Ishikawa (cell line): Measurements from ENCODE around the gene RGS2.

Source experiments
- CEBPB ChIP-seq: IDR thresholded peaks from 2 replicates; pipeline ENCODE4 v1.6.1; 2012
- CREB1 ChIP-seq: IDR thresholded peaks from 2 replicates; pipeline ENCODE4 v1.6.1; 2012; ENCODE audit warnings: low read depth
- EGR1 ChIP-seq: IDR thresholded peaks from 2 replicates; pipeline ENCODE4 v1.6.1; 2012
- EP300 ChIP-seq: IDR thresholded peaks from 2 replicates; pipeline ENCODE4 v1.6.1; 2012; ENCODE audit warnings: borderline replicate concordance
- FOXM1 ChIP-seq: IDR thresholded peaks from 2 replicates; pipeline ENCODE4 v1.6.1; 2012; ENCODE audit warnings: low read depth, borderline replicate concordance
- NFIC ChIP-seq: IDR thresholded peaks from 2 replicates; pipeline ENCODE4 v1.6.1; 2012
- RAD21 ChIP-seq: IDR thresholded peaks from 2 replicates; pipeline ENCODE4 v1.6.1; 2012; ENCODE audit warnings: low read depth
- TAF1 ChIP-seq: IDR thresholded peaks from 2 replicates; pipeline ENCODE4 v1.6.1; 2012; ENCODE audit warnings: low read depth, mild to moderate bottlenecking
- TCF12 ChIP-seq: IDR thresholded peaks from 2 replicates; pipeline ENCODE4 v1.6.1; 2012; ENCODE audit warnings: low read depth
- TEAD4 ChIP-seq: IDR thresholded peaks from 2 replicates; pipeline ENCODE4 v1.6.1; 2012
- YY1 ChIP-seq: IDR thresholded peaks from 2 replicates; pipeline ENCODE4 v1.6.1; 2012; ENCODE audit warnings: low read depth
- ZBTB7A ChIP-seq: IDR thresholded peaks from 2 replicates; pipeline ENCODE4 v1.6.1; 2012; ENCODE audit warnings: low read depth
- TF ChIP-seq, protein P1 (sequence below): IDR thresholded peaks from 2 replicates; pipeline ENCODE4 v1.6.1; 2012
- TF ChIP-seq, protein P2 (sequence below): IDR thresholded peaks from 2 replicates; pipeline ENCODE4 v1.6.1; 2012; ENCODE audit warnings: low read depth, mild to moderate bottlenecking
- TF ChIP-seq, protein P3 (sequence below): IDR thresholded peaks from 2 replicates; pipeline ENCODE4 v1.6.1; 2012

RGS2 gene

DNA sequence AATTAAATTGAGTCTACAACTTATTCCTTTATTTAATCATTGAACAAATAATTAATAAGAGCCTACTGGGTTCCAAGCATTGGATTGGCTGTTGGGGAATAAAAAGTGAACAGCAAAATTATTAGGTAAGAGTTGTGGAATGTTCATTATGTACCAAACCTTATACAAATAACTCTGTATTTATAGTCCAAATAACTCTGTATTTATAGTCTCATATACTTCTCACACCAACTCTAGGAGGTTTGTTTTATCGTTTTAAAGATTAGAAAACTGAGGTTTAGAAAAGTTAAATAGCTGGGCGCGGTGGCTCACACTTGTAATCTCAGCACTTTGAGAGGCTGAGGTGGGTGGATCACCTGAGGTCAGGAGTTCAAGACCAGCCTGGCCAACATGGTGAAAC is 40.6 kb downstream of the RGS2 start:
- TF ChIP-seq TCF12 (no peak), RAD21 (no peak), TAF1 (no peak), TEAD4 (no peak), EP300 (no peak), ZBTB7A (no peak), CEBPB (no peak), YY1 (no peak), EGR1 (no peak), CREB1 (no peak), FOXM1 (no peak), NFIC (no peak)
- TF ChIP-seq, protein P1, sequence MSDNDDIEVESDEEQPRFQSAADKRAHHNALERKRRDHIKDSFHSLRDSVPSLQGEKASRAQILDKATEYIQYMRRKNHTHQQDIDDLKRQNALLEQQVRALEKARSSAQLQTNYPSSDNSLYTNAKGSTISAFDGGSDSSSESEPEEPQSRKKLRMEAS, result no peak
- TF ChIP-seq, protein P2, sequence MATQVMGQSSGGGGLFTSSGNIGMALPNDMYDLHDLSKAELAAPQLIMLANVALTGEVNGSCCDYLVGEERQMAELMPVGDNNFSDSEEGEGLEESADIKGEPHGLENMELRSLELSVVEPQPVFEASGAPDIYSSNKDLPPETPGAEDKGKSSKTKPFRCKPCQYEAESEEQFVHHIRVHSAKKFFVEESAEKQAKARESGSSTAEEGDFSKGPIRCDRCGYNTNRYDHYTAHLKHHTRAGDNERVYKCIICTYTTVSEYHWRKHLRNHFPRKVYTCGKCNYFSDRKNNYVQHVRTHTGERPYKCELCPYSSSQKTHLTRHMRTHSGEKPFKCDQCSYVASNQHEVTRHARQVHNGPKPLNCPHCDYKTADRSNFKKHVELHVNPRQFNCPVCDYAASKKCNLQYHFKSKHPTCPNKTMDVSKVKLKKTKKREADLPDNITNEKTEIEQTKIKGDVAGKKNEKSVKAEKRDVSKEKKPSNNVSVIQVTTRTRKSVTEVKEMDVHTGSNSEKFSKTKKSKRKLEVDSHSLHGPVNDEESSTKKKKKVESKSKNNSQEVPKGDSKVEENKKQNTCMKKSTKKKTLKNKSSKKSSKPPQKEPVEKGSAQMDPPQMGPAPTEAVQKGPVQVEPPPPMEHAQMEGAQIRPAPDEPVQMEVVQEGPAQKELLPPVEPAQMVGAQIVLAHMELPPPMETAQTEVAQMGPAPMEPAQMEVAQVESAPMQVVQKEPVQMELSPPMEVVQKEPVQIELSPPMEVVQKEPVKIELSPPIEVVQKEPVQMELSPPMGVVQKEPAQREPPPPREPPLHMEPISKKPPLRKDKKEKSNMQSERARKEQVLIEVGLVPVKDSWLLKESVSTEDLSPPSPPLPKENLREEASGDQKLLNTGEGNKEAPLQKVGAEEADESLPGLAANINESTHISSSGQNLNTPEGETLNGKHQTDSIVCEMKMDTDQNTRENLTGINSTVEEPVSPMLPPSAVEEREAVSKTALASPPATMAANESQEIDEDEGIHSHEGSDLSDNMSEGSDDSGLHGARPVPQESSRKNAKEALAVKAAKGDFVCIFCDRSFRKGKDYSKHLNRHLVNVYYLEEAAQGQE, result no peak
- TF ChIP-seq, protein P3, sequence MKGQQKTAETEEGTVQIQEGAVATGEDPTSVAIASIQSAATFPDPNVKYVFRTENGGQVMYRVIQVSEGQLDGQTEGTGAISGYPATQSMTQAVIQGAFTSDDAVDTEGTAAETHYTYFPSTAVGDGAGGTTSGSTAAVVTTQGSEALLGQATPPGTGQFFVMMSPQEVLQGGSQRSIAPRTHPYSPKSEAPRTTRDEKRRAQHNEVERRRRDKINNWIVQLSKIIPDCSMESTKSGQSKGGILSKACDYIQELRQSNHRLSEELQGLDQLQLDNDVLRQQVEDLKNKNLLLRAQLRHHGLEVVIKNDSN, result no peak

DNA sequence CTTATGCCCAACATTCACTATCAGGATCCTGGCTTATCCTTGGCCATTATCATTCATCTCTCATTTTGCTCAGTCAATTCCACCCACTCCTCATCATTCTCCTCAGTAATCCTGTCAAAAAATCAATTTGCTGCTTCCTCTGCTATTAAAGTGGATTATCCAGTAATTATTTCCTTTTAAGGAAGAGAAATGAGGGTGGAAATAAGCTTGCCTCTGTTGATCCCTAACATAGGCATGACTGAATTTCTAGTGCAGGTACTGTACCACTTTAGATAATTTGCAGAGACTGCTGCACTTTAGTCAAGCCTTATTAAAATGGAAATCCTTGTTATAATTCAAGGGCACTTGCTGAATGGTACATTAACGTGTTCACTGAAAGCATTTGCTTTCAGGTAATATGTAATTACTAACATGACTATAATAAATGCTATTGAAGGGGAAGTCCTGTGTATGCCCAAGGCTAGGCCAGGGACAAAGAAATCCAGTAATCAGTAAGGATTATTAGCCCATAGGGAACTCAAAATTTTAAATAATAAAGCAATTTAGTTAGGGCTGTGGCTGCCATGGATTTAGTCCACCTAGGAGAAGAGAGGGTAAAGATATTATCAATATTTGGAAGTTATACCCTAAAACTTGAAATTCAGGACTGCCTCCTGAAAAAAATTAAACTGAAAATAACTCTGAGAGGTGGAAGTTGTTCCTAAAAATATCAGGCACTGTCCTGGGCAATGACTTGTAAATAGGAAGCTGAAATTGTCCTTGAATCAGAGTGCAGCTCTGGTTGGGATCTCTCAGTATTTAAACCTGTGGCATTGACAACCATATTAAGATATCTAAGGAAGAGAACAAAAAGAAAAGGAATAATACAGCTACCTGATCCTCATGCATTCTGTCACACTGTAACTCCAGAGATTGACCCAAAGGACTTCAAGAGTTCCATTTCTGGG is 43.4 kb downstream of the RGS2 start:
- TF ChIP-seq FOXM1 (no peak), CEBPB (no peak), RAD21 (no peak), EGR1 (no peak), TCF12 (no peak), ZBTB7A (no peak), NFIC (no peak), YY1 (no peak), CREB1 (no peak), EP300 (no peak), TEAD4 (no peak), TAF1 (no peak)
- TF ChIP-seq, protein P2, result no peak
- TF ChIP-seq, protein P3, result no peak
- TF ChIP-seq, protein P1, result no peak

DNA sequence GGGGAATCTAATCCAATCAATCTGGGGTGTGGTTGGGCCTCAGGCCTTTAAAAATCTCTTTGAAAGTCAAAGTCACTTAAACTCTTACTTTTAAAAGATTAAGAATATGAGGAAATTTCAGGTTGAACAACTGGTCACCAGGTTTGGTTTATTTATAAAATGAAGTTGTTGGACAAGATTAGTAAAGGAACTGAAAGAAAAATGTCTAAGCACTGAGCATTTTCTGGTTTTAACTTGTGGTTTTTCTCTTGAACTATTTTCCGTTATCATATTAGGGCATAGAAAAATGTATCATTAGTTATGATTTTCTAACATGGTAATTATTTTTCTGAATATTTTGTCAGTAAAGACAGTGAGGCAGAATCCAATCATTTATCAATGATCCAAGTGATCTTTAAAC is 49.6 kb downstream of the RGS2 start:
- TF ChIP-seq, protein P2, result no peak
- no peak for TF ChIP-seq FOXM1
- TF ChIP-seq, protein P1, result no peak
- no peak for TF ChIP-seq EGR1
- TF ChIP-seq NFIC, result no peak
- no peak for TF ChIP-seq TEAD4
- no peak for TF ChIP-seq TCF12
- TF ChIP-seq ZBTB7A, result no peak
- no peak for TF ChIP-seq TAF1
- no peak for TF ChIP-seq CEBPB
- TF ChIP-seq, protein P3, result no peak
